Measurements from ENCODE around the gene MAPK8.
"Not testable (repeated sequence)": the region's sequence is repeated elsewhere in the genome, so short reads cannot be mapped to it uniquely, and the experiment has no call there.

Gene MAPK8

GRCh38 chr10:48418189-48418788 lies 111.8 kb downstream of the MAPK8 start:
- no peak for TF ChIP-seq SPI1 (IDR thresholded peaks at IDR 0.05; ENCODE audit: borderline replicate concordance, low read depth)
- TF ChIP-seq, protein P1, sequence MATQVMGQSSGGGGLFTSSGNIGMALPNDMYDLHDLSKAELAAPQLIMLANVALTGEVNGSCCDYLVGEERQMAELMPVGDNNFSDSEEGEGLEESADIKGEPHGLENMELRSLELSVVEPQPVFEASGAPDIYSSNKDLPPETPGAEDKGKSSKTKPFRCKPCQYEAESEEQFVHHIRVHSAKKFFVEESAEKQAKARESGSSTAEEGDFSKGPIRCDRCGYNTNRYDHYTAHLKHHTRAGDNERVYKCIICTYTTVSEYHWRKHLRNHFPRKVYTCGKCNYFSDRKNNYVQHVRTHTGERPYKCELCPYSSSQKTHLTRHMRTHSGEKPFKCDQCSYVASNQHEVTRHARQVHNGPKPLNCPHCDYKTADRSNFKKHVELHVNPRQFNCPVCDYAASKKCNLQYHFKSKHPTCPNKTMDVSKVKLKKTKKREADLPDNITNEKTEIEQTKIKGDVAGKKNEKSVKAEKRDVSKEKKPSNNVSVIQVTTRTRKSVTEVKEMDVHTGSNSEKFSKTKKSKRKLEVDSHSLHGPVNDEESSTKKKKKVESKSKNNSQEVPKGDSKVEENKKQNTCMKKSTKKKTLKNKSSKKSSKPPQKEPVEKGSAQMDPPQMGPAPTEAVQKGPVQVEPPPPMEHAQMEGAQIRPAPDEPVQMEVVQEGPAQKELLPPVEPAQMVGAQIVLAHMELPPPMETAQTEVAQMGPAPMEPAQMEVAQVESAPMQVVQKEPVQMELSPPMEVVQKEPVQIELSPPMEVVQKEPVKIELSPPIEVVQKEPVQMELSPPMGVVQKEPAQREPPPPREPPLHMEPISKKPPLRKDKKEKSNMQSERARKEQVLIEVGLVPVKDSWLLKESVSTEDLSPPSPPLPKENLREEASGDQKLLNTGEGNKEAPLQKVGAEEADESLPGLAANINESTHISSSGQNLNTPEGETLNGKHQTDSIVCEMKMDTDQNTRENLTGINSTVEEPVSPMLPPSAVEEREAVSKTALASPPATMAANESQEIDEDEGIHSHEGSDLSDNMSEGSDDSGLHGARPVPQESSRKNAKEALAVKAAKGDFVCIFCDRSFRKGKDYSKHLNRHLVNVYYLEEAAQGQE (IDR thresholded peaks at IDR 0.05; ENCODE audit: insufficient replicate concordance, low read depth), result no peak
- DNase-seq (ENCODE audit: low read depth in 1 of 2, low spot score in 1 of 2), result peak in 1 of 2 experiments; percentile 29
- Histone ChIP-seq H3K27ac (replicated peaks) (no peak overlapping the region), H3K27me3 (ENCODE audit: insufficient read depth, poor library complexity, severe bottlenecking) (no peaks in the 10 kb centered on the region), H3K4me3 (replicated peaks; ENCODE audit: insufficient read depth, low read length) (no peak overlapping the region)

- Histone ChIP-seq H3K4me3 (replicated peaks; ENCODE audit: insufficient read depth, low read length) (no peak overlapping the region), H3K27ac (replicated peaks) (no peak overlapping the region), H3K27me3 (ENCODE audit: insufficient read depth, poor library complexity, severe bottlenecking) (no peaks in the 10 kb centered on the region)
- TF ChIP-seq, protein P2, sequence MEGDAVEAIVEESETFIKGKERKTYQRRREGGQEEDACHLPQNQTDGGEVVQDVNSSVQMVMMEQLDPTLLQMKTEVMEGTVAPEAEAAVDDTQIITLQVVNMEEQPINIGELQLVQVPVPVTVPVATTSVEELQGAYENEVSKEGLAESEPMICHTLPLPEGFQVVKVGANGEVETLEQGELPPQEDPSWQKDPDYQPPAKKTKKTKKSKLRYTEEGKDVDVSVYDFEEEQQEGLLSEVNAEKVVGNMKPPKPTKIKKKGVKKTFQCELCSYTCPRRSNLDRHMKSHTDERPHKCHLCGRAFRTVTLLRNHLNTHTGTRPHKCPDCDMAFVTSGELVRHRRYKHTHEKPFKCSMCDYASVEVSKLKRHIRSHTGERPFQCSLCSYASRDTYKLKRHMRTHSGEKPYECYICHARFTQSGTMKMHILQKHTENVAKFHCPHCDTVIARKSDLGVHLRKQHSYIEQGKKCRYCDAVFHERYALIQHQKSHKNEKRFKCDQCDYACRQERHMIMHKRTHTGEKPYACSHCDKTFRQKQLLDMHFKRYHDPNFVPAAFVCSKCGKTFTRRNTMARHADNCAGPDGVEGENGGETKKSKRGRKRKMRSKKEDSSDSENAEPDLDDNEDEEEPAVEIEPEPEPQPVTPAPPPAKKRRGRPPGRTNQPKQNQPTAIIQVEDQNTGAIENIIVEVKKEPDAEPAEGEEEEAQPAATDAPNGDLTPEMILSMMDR (IDR thresholded peaks at IDR 0.05; ENCODE audit: insufficient read depth, low read length), result no peak
- TF ChIP-seq POLR2AphosphoS5 (IDR thresholded peaks at IDR 0.05; ENCODE audit: low read depth) (no peak), SPI1 (IDR thresholded peaks at IDR 0.05; ENCODE audit: borderline replicate concordance, low read depth) (no peak)
- DNase-seq (ENCODE audit: low read depth in 1 of 2, low spot score in 1 of 2), result no peak
Measured at GRCh38 chr10:48419714-48420113, 113.2 kb downstream of the MAPK8 start.

DNA sequence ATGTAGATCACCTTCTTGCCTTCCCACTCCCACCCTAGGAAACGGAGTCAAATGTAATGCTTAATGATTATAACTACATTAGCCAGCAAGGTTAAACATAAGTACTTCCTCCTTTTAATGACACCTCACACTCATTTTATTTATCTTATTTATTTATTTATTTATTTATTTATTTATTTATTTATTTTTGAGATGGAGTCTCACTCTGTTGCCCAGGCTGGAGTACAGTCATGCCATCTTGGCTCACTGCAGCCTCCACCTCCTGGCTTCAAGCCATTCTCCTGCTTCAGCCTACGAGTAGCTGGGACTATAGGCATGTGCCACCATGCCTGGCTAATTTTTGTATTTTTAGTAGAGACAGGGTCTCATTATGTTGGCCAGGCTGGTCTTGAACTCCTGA lies 115.4 kb downstream of the MAPK8 start:
- not testable (repeated sequence) for H3K4me3 ChIP-seq (replicated peaks; ENCODE audit: insufficient read depth, low read length); H3K27ac ChIP-seq (replicated peaks); DNase-seq (ENCODE audit: low read depth in 1 of 2, low spot score in 1 of 2); H3K27me3 ChIP-seq (ENCODE audit: insufficient read depth, poor library complexity, severe bottlenecking)

GRCh38 chr10:48423884-48424283 lies 117.4 kb downstream of the MAPK8 start:
- DNase-seq (ENCODE audit: low read depth in 1 of 2, low spot score in 1 of 2), result no peak
- no peaks in the 10 kb centered on the region for H3K27me3 ChIP-seq (ENCODE audit: insufficient read depth, poor library complexity, severe bottlenecking)
- no peak overlapping the region for H3K4me3 ChIP-seq (replicated peaks; ENCODE audit: insufficient read depth, low read length)
- no peak for TF ChIP-seq GABPA (IDR thresholded peaks at IDR 0.05; ENCODE audit: low read depth)
- TF ChIP-seq SPI1 (IDR thresholded peaks at IDR 0.05; ENCODE audit: borderline replicate concordance, low read depth), result no peak
- TF ChIP-seq, protein P2 (IDR thresholded peaks at IDR 0.05; ENCODE audit: insufficient read depth, low read length), result no peak
- H3K27ac ChIP-seq (replicated peaks), result no peak overlapping the region

DNA sequence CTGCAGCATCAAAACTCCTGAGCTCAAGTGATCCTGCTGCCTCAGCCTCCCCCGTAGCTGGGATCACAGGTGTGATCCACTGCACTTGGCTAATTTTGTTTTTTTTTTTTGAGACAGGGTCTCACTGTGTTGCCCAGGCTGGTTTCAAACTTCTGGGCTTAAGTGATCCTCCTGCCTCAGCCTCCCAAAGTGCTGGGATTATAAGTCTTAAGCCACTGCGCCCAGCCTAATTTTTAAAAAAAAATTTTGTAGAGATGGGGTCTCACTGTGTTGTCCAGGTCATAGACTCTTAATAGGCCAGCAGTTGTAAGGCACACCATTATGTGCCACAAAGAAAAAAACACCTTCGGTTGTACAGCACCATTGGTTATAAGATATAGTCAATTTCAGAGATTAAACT lies 122.4 kb downstream of the MAPK8 start:
- no peak for DNase-seq (ENCODE audit: low read depth in 1 of 2, low spot score in 1 of 2)
- no peak overlapping the region for H3K4me3 ChIP-seq (replicated peaks; ENCODE audit: insufficient read depth, low read length)
- TF ChIP-seq POLR2AphosphoS5 (IDR thresholded peaks at IDR 0.05; ENCODE audit: low read depth) (no peak), SPI1 (IDR thresholded peaks at IDR 0.05; ENCODE audit: borderline replicate concordance, low read depth) (no peak), GABPA (IDR thresholded peaks at IDR 0.05; ENCODE audit: low read depth) (no peak)
- TF ChIP-seq, protein P2 (IDR thresholded peaks at IDR 0.05; ENCODE audit: insufficient read depth, low read length), result no peak
- TF ChIP-seq, protein P1 (IDR thresholded peaks at IDR 0.05; ENCODE audit: insufficient replicate concordance, low read depth), result no peak
- no peaks in the 10 kb centered on the region for H3K27me3 ChIP-seq (ENCODE audit: insufficient read depth, poor library complexity, severe bottlenecking)
- H3K27ac ChIP-seq (replicated peaks), result no peak overlapping the region
